Neural crest cell (in vitro differentiated cells): ENCODE results near the gene PTPRG. TPM values are rescaled to one million over a fixed set of nuclear protein-coding genes. Genes with fewer than 3 reads are reported as not detected.
"Not testable (repeated sequence)": the region's sequence is repeated elsewhere in the genome, so short reads cannot be mapped to it uniquely, and the experiment has no call there.

Experiments
- DNase-seq: peaks from one replicate; pipeline ENCODE4 v3.0.0; 2021; ENCODE audit warnings: low read depth, mixed read lengths, low spot score
- H3K27ac Mint-ChIP-seq: one replicate; pipeline ENCODE4 v1.8.0; 2021; ENCODE audit warnings: mild to moderate bottlenecking, mixed read lengths; ENCODE audit not compliant: unreplicated experiment
- H3K27me3 Mint-ChIP-seq: 2 replicates; pipeline ENCODE4 v1.8.0; 2021; ENCODE audit warnings: low read depth, mild to moderate bottlenecking, mixed read lengths
- H3K36me3 Mint-ChIP-seq: 2 replicates; pipeline ENCODE4 v1.8.0; 2021; ENCODE audit warnings: low read depth, mild to moderate bottlenecking, mixed read lengths
- H3K4me1 Mint-ChIP-seq: 2 replicates; pipeline ENCODE4 v1.8.0; 2021; ENCODE audit warnings: mixed read lengths
- H3K4me3 Mint-ChIP-seq: one replicate; pipeline ENCODE4 v1.8.0; 2021; ENCODE audit warnings: mild to moderate bottlenecking, mixed read lengths
- H3K9me3 Mint-ChIP-seq: 2 replicates; pipeline ENCODE4 v1.8.0; 2021; ENCODE audit warnings: mixed read lengths
- total RNA-seq: library from RNA; stranded (reverse); gene quantifications from 2 replicates; pipeline ENCODE4 v1.2.1, GENCODE V29; 2021
- TF ChIP-seq, protein P1 (sequence below): fragments of 200-600 bp; sonication (generic); conservative IDR thresholded peaks from 2 replicates; pipeline ENCODE4 v1.5.0; 2021; ENCODE audit warnings: antibody characterized with exemption, mild to moderate bottlenecking

The PTPRG gene
- total RNA-seq, 1 donor from 2014 or later, result 41.2 TPM

DNA sequence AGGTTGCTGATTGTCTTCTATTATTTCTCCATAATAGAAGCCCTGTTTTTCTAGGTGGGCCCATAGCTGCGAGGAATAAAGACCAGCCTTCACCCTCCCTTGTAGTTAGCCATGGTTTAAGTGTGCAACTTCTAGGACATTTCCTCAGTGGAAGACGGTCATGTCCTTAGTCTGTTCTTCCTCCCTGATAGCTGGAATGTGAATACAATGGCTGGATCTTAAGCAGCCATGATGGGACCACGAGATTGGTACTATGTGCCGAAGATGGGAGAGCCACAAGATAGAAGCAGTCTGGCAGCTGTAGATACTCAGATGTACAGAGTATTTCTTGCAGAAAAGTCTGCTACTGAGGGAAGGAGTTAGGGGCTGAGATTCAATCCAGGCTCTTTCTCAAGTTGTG, 152.9 kb downstream of the PTPRG start:
- Mint-ChIP-seq H3K27me3 (no peaks in the 10 kb centered on the region), H3K4me3 (no peak overlapping the region), H3K36me3 (peaks cover 6% of the 10 kb centered on the region), H3K4me1 (peaks cover 19% of the 10 kb centered on the region), H3K27ac (no peak overlapping the region), H3K9me3 (peaks cover 5% of the 10 kb centered on the region)
- DNase-seq, result no peak
- TF ChIP-seq, protein P1, sequence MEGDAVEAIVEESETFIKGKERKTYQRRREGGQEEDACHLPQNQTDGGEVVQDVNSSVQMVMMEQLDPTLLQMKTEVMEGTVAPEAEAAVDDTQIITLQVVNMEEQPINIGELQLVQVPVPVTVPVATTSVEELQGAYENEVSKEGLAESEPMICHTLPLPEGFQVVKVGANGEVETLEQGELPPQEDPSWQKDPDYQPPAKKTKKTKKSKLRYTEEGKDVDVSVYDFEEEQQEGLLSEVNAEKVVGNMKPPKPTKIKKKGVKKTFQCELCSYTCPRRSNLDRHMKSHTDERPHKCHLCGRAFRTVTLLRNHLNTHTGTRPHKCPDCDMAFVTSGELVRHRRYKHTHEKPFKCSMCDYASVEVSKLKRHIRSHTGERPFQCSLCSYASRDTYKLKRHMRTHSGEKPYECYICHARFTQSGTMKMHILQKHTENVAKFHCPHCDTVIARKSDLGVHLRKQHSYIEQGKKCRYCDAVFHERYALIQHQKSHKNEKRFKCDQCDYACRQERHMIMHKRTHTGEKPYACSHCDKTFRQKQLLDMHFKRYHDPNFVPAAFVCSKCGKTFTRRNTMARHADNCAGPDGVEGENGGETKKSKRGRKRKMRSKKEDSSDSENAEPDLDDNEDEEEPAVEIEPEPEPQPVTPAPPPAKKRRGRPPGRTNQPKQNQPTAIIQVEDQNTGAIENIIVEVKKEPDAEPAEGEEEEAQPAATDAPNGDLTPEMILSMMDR, result no peak

- peaks cover 26% of the 10 kb centered on the region for H3K4me1 Mint-ChIP-seq
- H3K4me3 Mint-ChIP-seq, result no peak overlapping the region
- H3K27ac Mint-ChIP-seq, result no peak overlapping the region
- no peak for DNase-seq
- peaks cover 6% of the 10 kb centered on the region for H3K36me3 Mint-ChIP-seq
- H3K9me3 Mint-ChIP-seq, result peaks cover 2% of the 10 kb centered on the region
- no peaks in the 10 kb centered on the region for H3K27me3 Mint-ChIP-seq
- TF ChIP-seq, protein P1, result no peak
Measured at GRCh38 chr3:61715886-61716527, 154.6 kb downstream of the PTPRG start.

DNA sequence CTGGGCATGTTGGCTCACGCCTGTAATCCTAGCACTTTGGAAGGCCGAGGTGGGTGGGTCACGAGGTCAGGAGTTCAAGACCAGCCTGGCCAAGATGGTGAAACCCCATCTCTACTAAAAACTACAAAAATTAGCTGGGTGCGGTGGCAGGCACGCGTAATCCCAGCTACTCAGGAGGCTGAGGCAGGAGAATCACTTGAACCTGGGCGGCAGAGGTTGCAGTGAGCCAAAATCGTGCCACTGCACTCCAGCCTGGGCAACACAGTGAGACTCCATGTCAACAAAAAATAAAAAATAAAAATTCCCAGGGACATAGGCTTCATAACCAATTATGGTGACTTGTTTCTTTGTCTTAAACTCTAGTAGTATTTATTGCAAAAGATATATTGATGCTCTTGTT, 155.3 kb downstream of the PTPRG start:
- H3K36me3 Mint-ChIP-seq, DNase-seq, H3K4me3 Mint-ChIP-seq, H3K9me3 Mint-ChIP-seq, H3K27me3 Mint-ChIP-seq, H3K27ac Mint-ChIP-seq: not testable (repeated sequence)
- H3K4me1 Mint-ChIP-seq, result peaks cover 26% of the 10 kb centered on the region

GRCh38 chr3:61718565-61718964, 157.2 kb downstream of the PTPRG start:
- peaks cover 2% of the 10 kb centered on the region for H3K36me3 Mint-ChIP-seq
- H3K27ac Mint-ChIP-seq, result no peak overlapping the region
- no peak for DNase-seq
- no peak overlapping the region for H3K4me3 Mint-ChIP-seq
- H3K27me3 Mint-ChIP-seq, result no peaks in the 10 kb centered on the region
- TF ChIP-seq, protein P1, result no peak
- peaks cover 2% of the 10 kb centered on the region for H3K9me3 Mint-ChIP-seq
- H3K4me1 Mint-ChIP-seq, result peaks cover 26% of the 10 kb centered on the region

- Mint-ChIP-seq H3K27me3 (no peaks in the 10 kb centered on the region), H3K9me3 (no peaks in the 10 kb centered on the region), H3K27ac (no peak overlapping the region), H3K4me1 (peaks cover 26% of the 10 kb centered on the region), H3K4me3 (no peak overlapping the region), H3K36me3 (peaks cover 2% of the 10 kb centered on the region)
- no peak for DNase-seq
- TF ChIP-seq, protein P1, result no peak
Measured at GRCh38 chr3:61719278-61719977, 158.1 kb downstream of the PTPRG start.

DNA sequence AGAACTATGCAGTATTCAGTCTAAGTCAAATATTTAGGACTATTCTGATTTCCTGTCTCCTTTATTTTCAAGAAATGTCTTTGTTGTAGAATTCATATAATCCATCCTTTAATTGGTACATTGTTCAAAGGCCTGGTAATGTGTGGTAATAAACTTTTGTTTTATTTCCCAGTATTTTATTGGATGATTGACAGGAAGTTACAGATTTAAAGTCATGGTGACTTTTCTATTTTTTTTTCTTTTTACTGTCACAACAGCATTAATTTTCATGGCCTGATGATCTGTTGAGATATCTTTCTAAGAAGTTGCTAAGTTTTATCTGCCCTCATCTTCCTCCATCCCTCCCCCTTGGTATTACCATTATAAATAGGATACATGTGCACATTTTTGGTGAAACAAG, 161.7 kb downstream of the PTPRG start:
- H3K27me3 Mint-ChIP-seq, result no peaks in the 10 kb centered on the region
- H3K27ac Mint-ChIP-seq, result no peak overlapping the region
- no peak overlapping the region for H3K4me3 Mint-ChIP-seq
- no peaks in the 10 kb centered on the region for H3K9me3 Mint-ChIP-seq
- TF ChIP-seq, protein P1, result no peak
- DNase-seq, result no peak
- peaks cover 34% of the 10 kb centered on the region for H3K4me1 Mint-ChIP-seq
- H3K36me3 Mint-ChIP-seq, result no peaks in the 10 kb centered on the region
